HG03521 (cell line): ENCODE measurements around the gene RELN.

Experiments used
- ATAC-seq: cut with Tn5 transposase; IDR thresholded peaks from one replicate; pipeline ENCODE4 v1.9.1; 2021; ENCODE audit warnings: mild to moderate bottlenecking, moderate library complexity; ENCODE audit not compliant: unreplicated experiment

RELN gene

DNA sequence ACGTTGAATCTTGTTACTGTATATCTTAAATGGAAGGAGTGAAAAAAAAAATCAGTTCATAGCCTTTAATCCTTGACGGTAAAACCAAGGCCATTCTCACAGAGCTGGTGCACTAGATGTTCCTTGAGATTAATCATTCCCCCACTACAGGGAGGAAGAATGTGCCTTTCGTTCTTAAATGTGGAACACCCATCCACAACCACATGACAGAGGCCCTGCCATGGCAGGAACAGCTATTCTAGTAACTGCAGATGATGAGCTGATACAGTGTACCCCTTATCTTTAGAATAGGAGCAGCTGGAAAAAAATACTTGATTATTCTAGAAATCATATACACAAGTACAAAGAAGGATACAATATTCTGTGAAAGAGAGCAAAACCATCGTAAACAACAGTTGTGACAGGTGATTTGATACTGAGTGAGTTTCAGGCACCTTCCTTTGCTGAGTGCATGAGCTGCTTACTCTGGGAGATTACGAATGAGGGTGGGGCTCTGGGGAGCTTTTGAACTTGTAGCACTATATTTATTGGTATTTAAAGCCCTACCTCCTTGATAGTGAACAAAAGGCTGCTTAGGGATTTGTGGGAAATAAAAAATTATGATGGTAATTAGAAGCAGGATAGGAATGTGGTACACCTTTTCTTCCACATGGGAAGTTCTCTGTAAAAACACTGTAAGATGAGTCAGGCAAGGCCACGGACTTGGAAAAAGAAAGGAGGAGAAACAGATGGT, 299.1 kb downstream of the RELN start:
- no peak for ATAC-seq

DNA sequence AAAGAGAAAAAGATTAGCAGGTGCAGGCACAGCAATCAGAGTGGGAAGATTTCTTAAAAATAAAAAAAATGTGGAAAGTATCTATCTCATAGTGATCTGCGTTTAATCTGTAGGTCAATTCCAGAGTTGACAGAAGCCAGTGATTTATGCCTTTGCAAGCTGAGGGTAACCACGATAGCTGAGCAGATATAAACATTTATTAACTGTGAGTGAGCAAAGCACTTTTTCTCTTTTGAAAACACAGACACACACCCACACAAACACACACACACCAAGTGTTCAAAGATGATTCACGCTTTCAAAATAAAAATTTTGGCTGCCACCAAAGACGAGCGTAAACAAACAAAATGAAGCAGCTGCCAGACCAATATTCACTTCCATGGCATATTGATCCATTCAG, 300.2 kb downstream of the RELN start:
- ATAC-seq, result no peak

GRCh38 chr7:103687951-103688350, 301.5 kb downstream of the RELN start:
- ATAC-seq, result no peak

DNA sequence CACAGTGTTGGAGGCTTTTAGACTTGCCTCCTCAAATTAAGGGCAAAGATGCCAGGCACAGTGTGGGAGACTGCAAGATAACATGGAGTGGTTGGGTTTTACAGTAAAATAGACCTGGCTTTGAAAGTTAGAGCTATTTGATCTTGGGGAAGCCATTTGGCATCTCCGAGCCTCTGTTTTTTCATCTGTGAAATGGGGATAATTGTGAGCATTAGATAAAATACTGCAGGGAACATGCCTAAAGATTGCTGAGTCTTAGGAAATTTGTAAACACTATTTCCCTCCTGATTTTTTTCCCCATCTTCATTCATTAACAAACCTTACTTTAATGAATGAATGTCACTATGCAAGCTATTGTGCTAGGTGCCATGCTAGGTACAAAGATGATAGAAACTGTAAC, 302.2 kb downstream of the RELN start:
- ATAC-seq, result no peak

- ATAC-seq, result no peak
Observed at GRCh38 chr7:103686763-103687162, 302.7 kb downstream of the RELN start.

GRCh38 chr7:103686064-103686463, 303.4 kb downstream of the RELN start:
- no peak for ATAC-seq

GRCh38 chr7:103685646-103686045, 303.8 kb downstream of the RELN start:
- ATAC-seq, result no peak

DNA sequence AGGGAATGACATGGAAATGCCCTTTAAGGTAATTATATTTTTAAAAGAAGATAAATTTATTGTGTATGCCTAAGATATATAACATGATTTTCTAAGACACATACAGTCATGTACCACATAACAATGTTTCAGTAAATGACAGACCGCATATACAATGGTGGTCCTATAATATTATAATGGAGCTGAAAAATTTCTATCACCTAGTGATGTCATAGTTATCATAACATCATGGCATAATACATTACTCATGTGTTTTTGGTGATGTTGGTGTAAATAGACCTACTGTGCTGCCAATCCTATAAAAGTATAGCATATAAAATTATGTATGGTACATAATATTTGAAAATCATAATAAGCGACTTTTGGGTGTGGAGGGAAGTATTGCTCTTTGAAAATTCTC, 306.1 kb downstream of the RELN start:
- no peak for ATAC-seq

DNA sequence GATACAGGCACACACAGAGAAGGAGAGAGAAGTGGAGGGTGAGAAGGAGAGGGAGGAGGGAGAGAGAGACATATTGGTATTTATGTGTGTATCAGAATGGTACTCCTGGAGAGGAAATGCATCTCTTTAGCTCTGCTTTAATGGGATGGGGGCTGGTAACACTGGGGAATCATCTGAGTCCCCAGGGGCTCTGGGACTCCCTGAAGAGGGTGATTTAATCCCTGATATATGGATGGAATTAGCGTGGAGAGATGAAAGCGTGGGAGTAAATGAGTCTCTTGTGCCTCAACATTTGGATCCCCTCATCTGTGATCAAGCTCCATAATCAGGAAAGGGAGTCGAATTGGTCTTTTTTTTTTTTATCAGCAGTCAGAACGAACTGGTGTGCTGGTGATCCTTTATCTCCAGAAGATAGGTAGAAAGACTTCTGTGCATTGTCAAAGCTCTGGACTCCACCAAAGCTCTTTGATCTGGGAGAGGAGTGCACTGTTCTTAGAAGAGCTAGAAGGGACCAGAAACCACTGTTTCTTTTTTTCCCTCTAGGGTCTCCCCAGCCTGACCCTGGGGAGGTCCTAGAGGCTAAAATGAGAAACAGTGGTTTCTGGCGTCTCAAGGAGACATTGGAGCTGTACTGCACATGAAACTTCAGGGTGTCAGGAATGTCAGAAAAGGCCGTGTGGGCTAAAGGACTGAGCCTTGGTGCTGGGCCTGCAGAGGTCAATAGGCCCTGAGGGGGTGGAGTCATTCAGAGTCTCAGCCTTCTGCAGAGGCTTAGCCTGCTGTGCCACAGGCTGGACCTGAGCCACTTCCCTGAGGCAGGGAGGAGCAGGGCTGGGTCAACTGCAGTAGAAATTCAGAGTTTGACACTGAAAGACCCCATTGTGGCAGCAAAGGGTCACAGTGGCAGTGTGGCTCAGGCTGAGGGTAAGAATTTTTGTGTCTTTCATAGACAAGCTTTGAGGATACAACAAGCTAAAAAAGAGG, 309.0 kb downstream of the RELN start:
- no peak for ATAC-seq

DNA sequence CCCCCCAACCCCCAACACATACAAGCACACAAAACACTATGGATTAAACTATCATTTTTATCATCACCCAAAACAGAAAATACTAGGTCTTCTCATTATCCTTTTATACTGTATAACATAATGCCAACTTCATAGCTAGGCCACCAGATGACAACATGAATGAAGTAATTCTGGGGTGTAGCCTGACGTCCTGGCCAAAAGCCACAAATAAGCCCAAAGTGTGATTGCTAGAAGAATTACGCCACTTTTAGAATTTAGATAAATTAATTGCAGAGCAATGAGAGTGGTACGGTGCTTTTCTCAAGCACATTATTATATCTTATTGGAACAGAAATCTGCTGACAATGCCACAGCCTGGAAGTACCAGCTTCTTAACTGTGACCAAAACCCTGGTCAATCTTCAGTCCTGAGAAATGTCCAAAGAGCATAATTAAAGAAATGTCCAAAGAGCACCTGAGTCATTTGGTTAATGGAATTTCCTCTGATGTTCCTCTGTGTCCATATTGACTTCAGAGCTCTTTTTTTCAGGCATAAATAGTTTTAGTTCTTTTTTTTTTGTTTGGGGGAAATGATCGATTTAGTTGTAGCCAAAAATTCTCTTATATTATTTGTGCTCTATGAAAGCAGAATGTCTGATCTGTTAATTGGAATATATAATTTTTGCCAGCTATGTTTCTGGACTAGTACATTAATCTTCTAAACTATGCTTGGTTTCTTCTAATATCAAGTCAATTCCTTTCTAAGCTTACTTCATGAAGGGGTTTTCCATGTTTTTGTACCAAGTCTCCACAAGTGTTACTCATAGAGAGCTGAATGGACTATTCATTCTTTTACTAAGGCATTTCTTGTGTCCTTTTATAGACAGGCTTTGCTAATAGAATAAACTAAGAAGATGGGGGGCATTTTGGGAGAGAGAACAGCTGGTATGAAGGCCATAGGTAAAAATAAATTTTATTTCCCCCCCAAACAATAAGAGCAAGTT, 310.0 kb downstream of the RELN start:
- no peak for ATAC-seq

GRCh38 chr7:103668279-103668941, 321.0 kb downstream of the RELN start:
- ATAC-seq, result no peak

DNA sequence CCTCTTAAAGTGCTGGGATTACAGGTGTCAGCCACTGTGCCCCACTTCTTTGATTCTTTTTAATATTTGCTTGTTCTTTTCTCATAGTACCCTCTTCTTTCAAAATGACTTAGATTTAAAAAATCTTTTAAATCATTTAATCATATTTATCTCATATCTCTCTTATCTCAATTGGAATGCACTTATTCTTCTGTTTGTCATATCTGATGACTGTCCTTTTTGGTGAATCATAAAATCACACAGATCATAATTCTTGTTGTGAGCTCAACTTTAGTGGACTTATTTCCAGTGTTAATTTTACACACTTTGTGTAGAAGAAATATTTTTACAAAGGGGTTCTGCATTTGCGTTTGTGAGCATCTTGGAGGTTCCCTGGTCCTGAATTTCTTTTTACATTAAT, 323.1 kb downstream of the RELN start:
- no peak for ATAC-seq

DNA sequence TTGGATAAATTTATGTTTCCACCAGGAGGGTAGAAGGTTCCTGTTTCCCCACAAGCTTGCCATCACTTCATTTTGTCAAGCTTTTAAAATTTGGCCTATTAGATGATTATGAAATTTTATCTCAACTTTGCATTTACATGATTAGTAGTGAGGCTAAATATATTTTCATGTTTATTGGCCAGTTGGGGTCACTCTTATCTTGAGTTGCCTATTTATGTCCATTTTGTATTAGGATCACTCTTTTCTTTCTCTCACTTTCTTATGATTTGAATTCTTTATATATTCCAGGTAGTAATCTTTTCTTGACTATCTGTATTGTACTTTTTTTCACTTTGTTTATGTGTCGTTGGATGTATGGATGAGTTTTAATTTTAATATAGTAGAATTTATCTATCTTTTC, 324.9 kb downstream of the RELN start:
- no peak for ATAC-seq

DNA sequence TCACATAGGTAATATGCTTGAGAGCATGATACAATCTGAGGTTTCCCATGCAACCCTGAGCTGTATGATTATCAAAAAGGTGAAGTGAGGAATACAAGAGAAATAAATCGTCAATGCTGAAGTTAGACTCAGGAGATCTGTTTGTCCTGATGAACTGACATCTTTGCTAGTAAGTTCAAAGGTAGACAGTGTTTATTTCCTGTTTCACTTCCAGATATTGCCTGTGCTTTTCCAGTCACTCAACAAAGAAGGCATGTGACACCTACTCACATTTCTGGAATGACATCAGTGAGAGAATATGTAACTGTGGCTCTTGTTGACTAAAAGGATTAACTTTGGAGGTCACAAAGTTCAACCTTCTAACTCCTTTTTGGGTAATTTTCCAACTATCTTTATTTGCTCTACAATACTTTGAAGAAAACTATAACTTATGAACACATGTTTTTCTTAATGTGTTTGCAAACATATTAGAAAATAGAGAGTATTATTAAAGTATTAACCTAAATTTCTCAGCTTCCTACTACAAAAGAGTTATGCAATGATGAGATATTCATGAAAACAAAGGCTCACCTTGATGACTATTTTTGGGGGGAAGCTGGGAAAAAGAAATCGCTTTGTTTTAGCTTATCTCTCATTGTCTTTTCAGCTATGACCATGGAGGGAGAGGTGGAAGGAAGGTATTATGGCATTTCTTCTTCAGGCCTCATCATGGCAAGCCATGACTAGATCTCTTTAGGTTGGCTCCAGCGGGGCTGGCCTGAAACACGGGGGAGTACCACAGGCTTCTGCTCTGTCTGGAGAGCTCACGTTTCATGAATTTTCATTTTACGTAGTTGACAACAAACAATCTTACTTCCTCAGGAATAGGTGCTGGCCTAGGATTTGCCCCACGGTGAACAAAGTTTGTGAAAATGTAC, 328.7 kb downstream of the RELN start:
- ATAC-seq, result no peak

DNA sequence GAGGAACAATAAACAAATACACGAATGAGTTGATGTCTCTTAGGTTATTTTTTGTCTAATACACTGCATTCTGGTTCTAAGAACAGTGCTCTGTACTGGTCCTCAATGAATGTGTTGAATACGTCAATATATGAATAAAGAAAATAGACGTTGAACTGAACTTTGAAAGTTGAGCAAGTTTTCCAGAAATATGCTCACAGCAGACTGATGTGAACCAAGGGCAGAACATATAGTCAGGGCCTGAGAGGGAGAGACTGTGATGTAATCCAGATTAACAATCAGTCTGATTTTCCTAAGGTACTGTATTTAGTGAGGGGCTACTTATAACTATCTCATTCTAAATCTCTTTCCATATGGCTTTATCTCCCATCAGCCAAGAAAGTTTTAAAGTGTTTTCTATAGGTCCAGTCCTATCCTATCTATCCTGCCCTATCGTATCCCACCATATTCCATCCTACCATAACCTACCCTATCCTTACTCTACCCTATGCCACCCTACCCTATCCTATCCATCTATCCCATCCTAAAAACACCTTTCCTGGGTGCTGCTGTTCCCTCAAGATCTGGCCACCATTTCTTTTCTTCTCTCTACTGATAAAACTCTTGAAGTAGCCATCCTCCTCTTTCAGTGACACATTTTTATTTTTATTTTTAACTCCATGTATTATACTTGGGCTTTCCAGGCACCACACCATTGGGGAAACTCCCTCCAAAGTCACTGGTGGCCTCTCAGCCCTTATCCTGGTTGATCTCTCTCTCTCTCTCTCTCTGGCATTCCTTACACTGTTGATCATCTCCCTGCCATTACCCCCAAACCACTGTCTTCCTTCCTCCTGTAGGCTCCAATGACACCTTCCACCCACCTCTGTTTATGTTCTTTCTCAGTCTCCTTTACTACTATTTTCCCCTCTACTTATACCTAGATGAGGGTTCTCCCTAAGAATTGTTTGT, 331.1 kb downstream of the RELN start:
- no peak for ATAC-seq

DNA sequence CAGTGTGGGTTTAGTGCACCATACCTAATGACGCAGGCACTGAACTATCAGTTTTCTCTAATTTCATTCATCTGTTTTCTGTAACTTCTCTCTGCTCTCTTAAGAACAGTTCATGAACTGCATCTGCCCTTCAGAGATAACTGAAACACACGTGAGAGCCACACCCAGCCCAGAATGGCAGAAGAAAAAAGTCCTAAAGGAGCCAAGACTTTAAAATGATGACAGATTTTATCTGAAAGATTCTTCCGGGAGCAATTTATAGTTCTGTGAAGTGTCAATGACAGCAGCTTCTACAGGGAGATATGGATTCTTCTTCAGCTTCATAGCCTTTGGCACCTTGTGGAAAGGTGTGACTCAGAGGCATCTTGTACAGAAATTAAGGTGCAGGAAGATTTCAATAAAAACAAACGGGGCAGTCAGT, 332.0 kb downstream of the RELN start:
- ATAC-seq, result no peak

- no peak for ATAC-seq
Observed at GRCh38 chr7:103656221-103656620, 333.2 kb downstream of the RELN start.
